GM06990 (cell line): ENCODE data around the gene APBA2.

Experiments used
- DNase-seq: peaks from one replicate; pipeline ENCODE4 v3.0.0-alpha.2; 2011; ENCODE audit not compliant: insufficient read length; ENCODE audit errors: extremely low read depth
- H3K27me3 ChIP-seq: replicated peaks from 2 replicates; pipeline ENCODE4 v1.6.0; 2011; ENCODE audit warnings: low read length; ENCODE audit not compliant: control insufficient read depth, insufficient read depth
- H3K36me3 ChIP-seq: 2 replicates; pipeline ENCODE4 v1.5.1; 2011; ENCODE audit warnings: low read length; ENCODE audit not compliant: control insufficient read depth, insufficient read depth
- H3K4me3 ChIP-seq: replicated peaks from 2 replicates; pipeline ENCODE4 v1.5.1; 2011; ENCODE audit warnings: low read depth, mild to moderate bottlenecking, control low read depth, low read length
- CTCF ChIP-seq: IDR thresholded peaks from 2 replicates; pipeline ENCODE4 v1.5.1; 2011; ENCODE audit warnings: low read length, control low read depth, mild to moderate bottlenecking, inconsistent platforms; ENCODE audit not compliant: insufficient read depth, poor library complexity, severe bottlenecking

Gene APBA2

GRCh38 chr15:28880680-28881079 lies 5.1 kb upstream of the APBA2 start:
- TF ChIP-seq CTCF, result no peak
- no peak overlapping the region for H3K4me3 ChIP-seq
- DNase-seq, result no peak
- H3K27me3 ChIP-seq, result no peaks in the 10 kb centered on the region
- no peaks in the 10 kb centered on the region for H3K36me3 ChIP-seq

DNA sequence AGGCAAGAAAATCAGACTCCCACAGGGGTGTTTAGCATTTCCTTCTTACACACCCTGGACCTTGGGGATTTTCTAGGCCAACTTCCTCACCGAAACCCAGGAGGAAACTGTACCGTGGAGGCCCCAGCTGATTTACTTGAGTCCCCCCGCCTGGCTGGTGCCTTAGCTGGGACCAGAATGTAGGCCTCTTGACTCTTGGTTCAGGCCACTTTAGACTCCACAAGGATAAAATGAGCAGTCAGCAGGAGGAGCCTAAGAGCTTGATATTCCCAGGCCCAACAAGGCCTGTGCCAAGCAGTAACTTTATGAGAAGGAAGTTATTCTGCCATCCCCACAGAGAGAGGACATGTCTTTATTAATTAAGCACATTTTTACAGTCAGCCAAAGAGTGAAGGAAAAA lies 4.6 kb upstream of the APBA2 start:
- no peak for TF ChIP-seq CTCF
- DNase-seq, result no peak
- H3K36me3 ChIP-seq, result no peaks in the 10 kb centered on the region
- H3K27me3 ChIP-seq, result no peaks in the 10 kb centered on the region
- H3K4me3 ChIP-seq, result no peak overlapping the region

GRCh38 chr15:28881600-28881999 lies 4.2 kb upstream of the APBA2 start:
- no peak for TF ChIP-seq CTCF
- Histone ChIP-seq H3K27me3 (no peaks in the 10 kb centered on the region), H3K4me3 (no peak overlapping the region), H3K36me3 (no peaks in the 10 kb centered on the region)
- DNase-seq, result no peak

DNA sequence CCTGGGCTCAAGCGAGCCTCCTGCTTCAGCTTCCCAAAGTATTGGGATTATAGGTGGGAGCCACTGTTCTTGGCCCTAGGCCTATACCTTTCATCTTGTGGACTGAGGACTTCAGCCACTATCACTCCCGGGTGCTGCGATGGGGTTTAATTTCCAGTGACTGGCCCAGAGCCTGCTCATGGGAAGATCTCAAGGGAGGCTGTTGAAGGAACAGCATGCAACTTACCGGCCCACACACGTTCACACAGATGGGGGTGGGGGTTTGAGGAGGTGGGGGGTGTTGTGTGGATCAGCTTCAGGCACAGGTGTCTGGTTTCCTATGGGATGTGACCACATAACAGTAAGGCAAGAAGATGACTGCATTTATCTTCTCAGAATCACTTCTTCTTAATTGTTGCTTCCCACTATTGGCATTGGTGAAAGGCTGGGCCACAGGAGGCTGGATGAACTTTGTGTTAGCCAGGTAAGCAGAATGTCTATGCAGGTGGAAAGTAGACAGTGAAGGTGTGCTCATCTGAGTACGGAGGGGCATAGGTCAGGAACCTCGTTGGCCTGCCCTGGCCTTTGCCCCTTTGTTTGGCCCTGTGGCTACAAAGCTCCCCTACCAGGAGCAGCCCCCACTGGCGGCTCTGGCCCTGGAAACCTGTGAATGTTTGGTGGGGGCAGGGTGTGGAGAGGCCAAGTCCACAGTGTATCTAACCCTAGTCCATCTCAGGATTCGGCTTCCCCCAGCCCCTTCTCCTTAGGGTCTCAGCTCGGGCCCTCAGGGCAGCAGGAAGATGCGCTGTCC lies 1.4 kb upstream of the APBA2 start:
- Histone ChIP-seq H3K36me3 (no peaks in the 10 kb centered on the region), H3K27me3 (no peaks in the 10 kb centered on the region; the same call in 1 of the 2 replicates), H3K4me3 (no peak overlapping the region)
- DNase-seq, result no peak
- TF ChIP-seq CTCF, result no peak

DNA sequence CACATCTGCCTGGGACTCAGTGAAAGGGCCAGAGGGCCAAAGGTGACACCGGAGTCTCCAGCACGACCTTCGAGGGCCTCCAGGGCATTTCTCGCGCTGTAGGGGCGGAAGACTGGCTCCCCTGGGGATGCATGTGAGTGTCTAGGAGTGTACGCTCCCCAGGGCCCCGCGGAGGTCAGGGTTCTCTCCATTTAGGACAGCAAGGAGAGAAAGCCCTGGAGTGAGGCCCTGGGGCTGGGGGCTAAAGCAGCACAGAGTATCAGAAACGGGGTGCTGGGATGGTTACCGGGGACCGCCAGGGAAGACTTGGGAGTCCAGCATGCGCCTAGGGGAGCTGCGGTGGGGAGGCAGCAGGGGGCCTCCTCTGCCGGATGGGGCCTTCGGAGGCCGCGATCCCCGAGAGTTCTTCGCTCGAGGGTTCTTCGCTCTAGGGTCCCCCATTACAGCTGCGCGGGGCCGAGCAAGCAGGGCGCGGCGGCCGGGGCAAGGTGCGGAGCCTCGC lies 595 bp upstream of the APBA2 start:
- TF ChIP-seq CTCF, result no peak
- Histone ChIP-seq H3K36me3 (no peaks in the 10 kb centered on the region), H3K27me3 (no peaks in the 10 kb centered on the region; the same call in 1 of the 2 replicates), H3K4me3 (no peak overlapping the region)
- DNase-seq, result no peak
